MM.1S (cell line): ENCODE data around the gene PCSK4.

ENCODE experiments used
- DNase-seq: peaks from one replicate; pipeline ENCODE4 v3.0.0-alpha.2; 2015
- H2AFZ ChIP-seq: fragments of 300-600 bp; sonication (generic); 2 replicates; pipeline ENCODE4 v1.6.0; 2016; ENCODE audit warnings: antibody characterized with exemption, low read length
- H3F3A ChIP-seq: fragments of 300-600 bp; sonication (generic); 2 replicates; pipeline ENCODE4 v1.6.1; 2016; ENCODE audit warnings: mild to moderate bottlenecking, antibody characterized with exemption, low read length, moderate library complexity, mixed read lengths; ENCODE audit not compliant: insufficient read depth
- H3K27ac ChIP-seq: fragments of 300-600 bp; sonication (generic); 2 replicates; pipeline ENCODE4 v1.5.1; 2016; ENCODE audit warnings: mild to moderate bottlenecking, low read length
- H3K27me3 ChIP-seq: fragments of 300-600 bp; sonication (generic); replicated peaks from 2 replicates; pipeline ENCODE4 v1.6.0; 2016; ENCODE audit warnings: low read length; ENCODE audit not compliant: insufficient read depth
- H3K36me3 ChIP-seq: fragments of 300-600 bp; sonication (generic); replicated peaks from 2 replicates; pipeline ENCODE4 v1.6.1; 2016; ENCODE audit warnings: mild to moderate bottlenecking, low read length, mixed read lengths; ENCODE audit not compliant: insufficient read depth
- H3K4me1 ChIP-seq: fragments of 300-600 bp; sonication (generic); 2 replicates; pipeline ENCODE4 v1.6.1; 2016; ENCODE audit warnings: low read length, mixed read lengths
- H3K4me2 ChIP-seq: fragments of 300-600 bp; sonication (generic); 2 replicates; pipeline ENCODE4 v1.6.0; 2016; ENCODE audit warnings: low read depth, low read length
- H3K4me3 ChIP-seq: fragments of 300-600 bp; sonication (generic); 2 replicates; pipeline ENCODE4 v1.5.1; 2016; ENCODE audit warnings: low read length, mixed read lengths
- H3K79me2 ChIP-seq: fragments of 300-600 bp; sonication (generic); 2 replicates; pipeline ENCODE4 v1.6.1; 2016; ENCODE audit warnings: mixed run types, low read length, mixed read lengths
- H3K9ac ChIP-seq: fragments of 300-600 bp; sonication (generic); 2 replicates; pipeline ENCODE4 v1.6.1; 2016; ENCODE audit warnings: low read length, mixed read lengths
- H3K9me2 ChIP-seq: fragments of 300-600 bp; sonication (generic); replicated peaks from 2 replicates; pipeline ENCODE4 v1.6.1; 2016; ENCODE audit warnings: mild to moderate bottlenecking, low read length, mixed read lengths; ENCODE audit not compliant: insufficient read depth
- H3K9me3 ChIP-seq: fragments of 300-600 bp; sonication (generic); replicated peaks from 2 replicates; pipeline ENCODE4 v1.6.1; 2016; ENCODE audit warnings: mild to moderate bottlenecking, low read length, mixed read lengths; ENCODE audit not compliant: insufficient read depth
- H4K20me1 ChIP-seq: fragments of 300-600 bp; sonication (generic); 2 replicates; pipeline ENCODE4 v1.6.1; 2016; ENCODE audit warnings: mild to moderate bottlenecking, low read length, moderate library complexity, mixed read lengths; ENCODE audit not compliant: insufficient read depth
- EZH2 ChIP-seq: fragments of 300-600 bp; sonication (generic); optimal IDR thresholded peaks from 2 replicates; pipeline ENCODE3; 2017; ENCODE audit warnings: low read depth, mild to moderate bottlenecking, antibody characterized with exemption, low read length, mixed read lengths
- EZH2phosphoT487 ChIP-seq: fragments of 300-600 bp; sonication (generic); IDR thresholded peaks from 2 replicates; pipeline ENCODE4 v1.6.1; 2018; ENCODE audit warnings: antibody characterized with exemption, low read length
- TF ChIP-seq, protein P1 (sequence below): fragments of 300-600 bp; sonication (generic); IDR thresholded peaks from 2 replicates; pipeline ENCODE4 v1.5.1; 2016; ENCODE audit warnings: antibody characterized with exemption, low read length, mixed read lengths

Gene PCSK4

DNA sequence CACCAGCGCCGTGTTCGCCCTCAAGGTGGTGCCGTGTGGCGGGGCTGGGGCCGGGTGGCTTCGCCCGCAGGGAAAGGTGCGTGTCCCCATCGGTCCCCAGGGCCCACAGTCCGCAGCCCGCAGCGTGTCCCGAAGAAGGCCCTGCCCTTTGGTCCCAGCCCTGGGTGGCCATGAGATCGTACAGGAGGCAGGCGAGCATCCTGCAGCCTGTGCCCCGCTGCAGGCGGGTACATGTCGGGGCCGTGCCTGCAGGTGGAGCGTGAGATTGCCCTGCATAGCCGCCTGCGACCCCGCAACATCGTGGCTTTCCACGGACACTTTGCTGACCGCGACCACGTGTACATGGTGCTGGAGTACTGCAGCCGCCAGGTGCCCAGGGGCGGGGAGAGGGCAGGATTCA is 35.2 kb upstream of the PCSK4 start:
- no peaks in the 10 kb centered on the region for H4K20me1 ChIP-seq
- TF ChIP-seq, protein P1, sequence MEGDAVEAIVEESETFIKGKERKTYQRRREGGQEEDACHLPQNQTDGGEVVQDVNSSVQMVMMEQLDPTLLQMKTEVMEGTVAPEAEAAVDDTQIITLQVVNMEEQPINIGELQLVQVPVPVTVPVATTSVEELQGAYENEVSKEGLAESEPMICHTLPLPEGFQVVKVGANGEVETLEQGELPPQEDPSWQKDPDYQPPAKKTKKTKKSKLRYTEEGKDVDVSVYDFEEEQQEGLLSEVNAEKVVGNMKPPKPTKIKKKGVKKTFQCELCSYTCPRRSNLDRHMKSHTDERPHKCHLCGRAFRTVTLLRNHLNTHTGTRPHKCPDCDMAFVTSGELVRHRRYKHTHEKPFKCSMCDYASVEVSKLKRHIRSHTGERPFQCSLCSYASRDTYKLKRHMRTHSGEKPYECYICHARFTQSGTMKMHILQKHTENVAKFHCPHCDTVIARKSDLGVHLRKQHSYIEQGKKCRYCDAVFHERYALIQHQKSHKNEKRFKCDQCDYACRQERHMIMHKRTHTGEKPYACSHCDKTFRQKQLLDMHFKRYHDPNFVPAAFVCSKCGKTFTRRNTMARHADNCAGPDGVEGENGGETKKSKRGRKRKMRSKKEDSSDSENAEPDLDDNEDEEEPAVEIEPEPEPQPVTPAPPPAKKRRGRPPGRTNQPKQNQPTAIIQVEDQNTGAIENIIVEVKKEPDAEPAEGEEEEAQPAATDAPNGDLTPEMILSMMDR = no peak
- TF ChIP-seq EZH2 (no peak), EZH2phosphoT487 (no peak)
- H3K4me3 ChIP-seq = no peak overlapping the region
- H3K9me2 ChIP-seq = no peaks in the 10 kb centered on the region
- H2AFZ ChIP-seq = no peak overlapping the region
- no peaks in the 10 kb centered on the region for H3F3A ChIP-seq
- no peak for DNase-seq
- no peaks in the 10 kb centered on the region for H3K9me3 ChIP-seq
- no peak overlapping the region for H3K27ac ChIP-seq
- peaks cover 3% of the 10 kb centered on the region; the same call in 1 of the 2 replicates for H3K4me1 ChIP-seq
- no peaks in the 10 kb centered on the region for H3K36me3 ChIP-seq
- H3K4me2 ChIP-seq = no peak overlapping the region
- H3K79me2 ChIP-seq = no peaks in the 10 kb centered on the region
- H3K9ac ChIP-seq = no peak overlapping the region
- H3K27me3 ChIP-seq = peaks cover 90% of the 10 kb centered on the region

DNA sequence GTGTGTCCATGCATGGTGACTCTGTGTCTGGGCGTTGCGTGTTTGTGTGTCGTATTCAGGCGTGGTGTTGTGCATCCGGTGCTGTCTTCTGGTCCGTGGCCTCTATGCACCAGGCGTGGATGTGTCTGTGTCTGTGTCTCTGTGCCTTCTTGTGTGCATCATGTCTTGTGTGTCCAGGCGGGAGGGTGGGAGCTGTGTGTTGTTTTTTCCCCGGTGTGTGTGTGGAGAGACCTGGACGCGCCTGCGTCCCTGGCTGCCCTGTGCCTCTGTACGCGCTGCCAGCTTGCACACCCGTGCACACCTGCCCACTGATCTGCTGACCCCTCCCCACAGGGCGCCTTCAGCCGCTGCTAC is 34.8 kb upstream of the PCSK4 start:
- Histone ChIP-seq H2AFZ (no peak overlapping the region), H3K4me2 (no peak overlapping the region), H3K36me3 (no peaks in the 10 kb centered on the region), H3F3A (no peaks in the 10 kb centered on the region), H3K79me2 (no peaks in the 10 kb centered on the region), H3K4me1 (peaks cover 7% of the 10 kb centered on the region; the same call in 1 of the 2 replicates), H3K9me3 (no peaks in the 10 kb centered on the region), H3K9ac (no peak overlapping the region), H3K4me3 (no peak overlapping the region), H4K20me1 (no peaks in the 10 kb centered on the region), H3K27me3 (peaks cover 90% of the 10 kb centered on the region), H3K9me2 (no peaks in the 10 kb centered on the region), H3K27ac (no peak overlapping the region)
- no peak for TF ChIP-seq EZH2phosphoT487
- TF ChIP-seq, protein P1 = no peak
- TF ChIP-seq EZH2 = no peak
- DNase-seq = no peak

DNA sequence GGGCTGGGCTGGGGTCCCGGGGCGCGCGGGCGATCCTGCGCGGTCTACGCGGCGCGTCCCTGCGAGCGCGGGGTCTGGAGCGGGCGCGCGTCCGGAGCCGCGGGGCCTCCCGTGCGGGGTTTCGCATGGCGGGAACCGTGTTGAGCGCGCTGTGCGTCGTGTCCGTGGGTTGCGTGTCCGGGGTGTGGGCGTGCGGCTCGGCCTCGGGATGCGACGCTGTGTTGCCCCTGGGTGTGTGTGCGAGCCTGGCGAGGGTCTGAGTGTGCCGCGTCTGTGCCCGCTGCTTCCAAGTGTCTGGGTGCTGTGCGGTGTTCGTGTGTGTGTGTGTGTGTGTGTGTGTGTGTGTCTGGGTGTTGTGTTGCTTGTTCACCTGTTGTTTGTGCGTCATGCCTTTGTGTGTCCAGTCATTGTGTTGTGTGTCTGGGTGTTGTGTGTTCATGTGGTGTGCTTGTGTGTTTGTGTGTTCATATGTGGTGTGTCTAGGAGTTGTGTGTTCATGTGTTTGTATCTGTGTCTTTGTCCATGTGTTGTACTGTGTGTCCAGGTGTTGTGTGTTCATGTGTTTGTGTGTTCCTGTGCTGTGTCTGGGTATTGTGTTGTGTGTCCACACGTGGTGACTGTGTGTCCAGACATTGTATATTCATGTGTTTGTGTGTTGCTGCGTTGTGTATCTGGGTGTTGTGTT is 34.3 kb upstream of the PCSK4 start:
- peaks cover 88% of the 10 kb centered on the region for H3K27me3 ChIP-seq
- H3K4me1 ChIP-seq = peaks cover 8% of the 10 kb centered on the region; the same call in 1 of the 2 replicates
- H3K9ac ChIP-seq = no peak overlapping the region
- H3K9me2 ChIP-seq = no peaks in the 10 kb centered on the region
- TF ChIP-seq EZH2 (no peak), EZH2phosphoT487 (no peak)
- TF ChIP-seq, protein P1 = no peak
- H3K79me2 ChIP-seq = no peaks in the 10 kb centered on the region
- H3K36me3 ChIP-seq = no peaks in the 10 kb centered on the region
- H3K4me3 ChIP-seq = no peak overlapping the region
- H3K9me3 ChIP-seq = no peaks in the 10 kb centered on the region
- H3K27ac ChIP-seq = no peak overlapping the region
- H4K20me1 ChIP-seq = no peaks in the 10 kb centered on the region
- no peak for DNase-seq
- no peak overlapping the region for H2AFZ ChIP-seq
- no peaks in the 10 kb centered on the region for H3F3A ChIP-seq
- H3K4me2 ChIP-seq = no peak overlapping the region
